Hepatic stellate cell (primary cell): ENCODE measurements around the gene CD2AP.
A peak's percentile ranks its signal among the peaks of the same experiment; 100 is the strongest.
"Not testable (repeated sequence)": the region's sequence is repeated elsewhere in the genome, so short reads cannot be mapped to it uniquely, and the experiment has no call there.

Experiments
- DNase-seq: peaks from one replicate; pipeline ENCODE4 v3.0.0; 2011; ENCODE audit warnings: low spot score

The CD2AP gene

DNA sequence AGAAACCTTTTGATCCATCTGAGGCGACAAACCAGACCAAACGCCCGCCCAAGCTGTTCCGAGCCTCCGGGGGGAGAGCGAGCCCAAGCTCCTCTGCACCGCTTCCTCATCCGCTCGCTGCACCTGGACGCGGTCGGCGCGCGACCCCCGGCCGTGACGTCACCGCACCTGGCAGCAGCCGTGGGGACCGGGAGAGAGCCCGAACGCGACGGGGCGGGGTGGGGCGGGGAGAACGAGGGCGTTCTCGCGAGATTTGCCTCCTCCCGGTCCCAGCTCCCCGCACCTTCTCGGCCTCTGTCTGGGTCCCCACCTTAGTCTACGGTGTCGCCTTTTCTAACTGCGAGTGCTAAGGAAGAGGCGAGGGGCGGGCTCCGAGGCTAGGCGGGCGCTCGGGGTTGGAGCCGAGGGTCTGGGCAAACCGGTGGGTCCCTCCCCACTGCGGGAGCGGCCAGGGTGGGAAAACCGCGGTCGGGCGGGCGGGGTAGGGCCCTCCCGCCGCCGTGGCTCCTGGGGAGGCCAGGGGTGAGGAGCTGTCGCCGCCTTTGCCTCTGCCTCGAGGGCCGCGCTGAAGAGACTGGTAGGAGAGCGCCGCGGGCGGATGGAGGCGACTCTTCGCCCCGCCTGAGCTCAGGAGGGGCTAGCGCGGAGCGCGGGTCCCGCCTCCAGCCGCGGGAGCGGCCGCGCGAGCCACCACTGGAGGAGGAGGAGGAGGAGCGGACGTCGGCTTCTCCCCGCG is at the start of gene CD2AP:
Gene CD2AP, plus strand, starts transcription at position 293 of the 736 bp plus-strand sequence. CDS start 456 bp downstream, outside the sequence.
- peak; percentile 85 for DNase-seq

GRCh38 chr6:47428288-47428687 is 49.3 kb upstream of the CD2AP start:
- no peak for DNase-seq

GRCh38 chr6:47428746-47429664 is 48.6 kb upstream of the CD2AP start:
- no peak for DNase-seq

DNA sequence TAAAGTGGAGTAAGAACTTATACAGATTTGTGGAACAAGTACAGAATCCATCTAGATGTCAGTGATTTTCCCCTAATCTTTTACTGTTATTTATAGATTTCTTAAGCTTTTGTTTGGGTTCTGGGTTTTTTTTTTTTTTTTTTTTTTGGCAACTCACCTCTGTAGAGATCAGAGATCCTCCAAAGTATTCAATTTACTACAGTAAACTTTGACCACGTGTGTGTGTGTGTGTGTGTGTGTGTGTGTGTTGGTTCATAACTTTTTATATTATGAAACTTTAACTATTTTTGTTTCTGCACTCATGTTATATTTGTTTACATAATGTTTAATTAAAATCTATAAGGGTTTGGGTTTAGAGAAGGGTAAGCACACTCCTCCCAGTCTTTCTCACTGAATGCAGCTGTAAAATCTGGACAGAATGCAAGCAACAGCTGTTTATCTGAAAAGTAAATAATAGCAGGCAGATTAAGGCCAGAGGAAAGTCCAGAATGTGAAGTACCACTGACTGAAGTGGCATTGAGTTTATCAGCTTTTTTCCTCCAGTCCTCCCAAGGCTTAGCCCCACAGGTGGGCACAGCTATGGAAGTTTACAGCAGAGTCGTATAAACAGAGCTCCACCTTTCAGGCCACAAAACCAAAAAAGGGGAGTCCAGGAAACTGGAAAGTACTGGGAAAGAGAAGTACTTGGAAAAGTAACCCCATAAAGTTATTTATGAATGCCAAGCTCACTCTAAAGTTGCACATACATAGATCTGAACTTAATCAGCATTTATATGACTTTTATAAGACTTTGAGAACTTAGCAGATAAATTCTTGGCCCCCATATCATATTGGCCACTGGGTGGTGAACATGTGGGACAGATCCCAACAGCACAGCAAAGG is 43.0 kb upstream of the CD2AP start:
- DNase-seq = no peak

DNA sequence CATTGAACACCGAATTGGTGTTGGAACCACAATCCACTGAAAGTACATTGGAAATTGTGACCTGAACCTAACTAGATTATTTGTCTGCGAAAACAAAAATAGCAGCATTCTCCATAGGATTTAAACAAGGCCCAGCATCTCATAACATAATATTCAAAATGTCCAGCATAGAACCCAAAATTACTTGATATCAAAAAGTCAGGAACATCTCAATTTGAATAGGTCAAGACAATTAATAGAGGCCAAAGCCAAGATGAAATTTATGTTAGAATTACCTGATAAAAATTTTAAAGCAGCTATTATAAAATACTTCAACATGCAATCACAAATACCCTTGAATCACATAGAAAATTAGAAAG is 42.4 kb upstream of the CD2AP start:
- DNase-seq = no peak

- no peak for DNase-seq
Measured at GRCh38 chr6:47437592-47437991, 40.0 kb upstream of the CD2AP start.

GRCh38 chr6:47438481-47439347 is 38.9 kb upstream of the CD2AP start:
- DNase-seq = no peak

- no peak for DNase-seq
Measured at GRCh38 chr6:47439348-47439668, 38.3 kb upstream of the CD2AP start.

GRCh38 chr6:47440719-47441118 is 36.9 kb upstream of the CD2AP start:
- no peak for DNase-seq

DNA sequence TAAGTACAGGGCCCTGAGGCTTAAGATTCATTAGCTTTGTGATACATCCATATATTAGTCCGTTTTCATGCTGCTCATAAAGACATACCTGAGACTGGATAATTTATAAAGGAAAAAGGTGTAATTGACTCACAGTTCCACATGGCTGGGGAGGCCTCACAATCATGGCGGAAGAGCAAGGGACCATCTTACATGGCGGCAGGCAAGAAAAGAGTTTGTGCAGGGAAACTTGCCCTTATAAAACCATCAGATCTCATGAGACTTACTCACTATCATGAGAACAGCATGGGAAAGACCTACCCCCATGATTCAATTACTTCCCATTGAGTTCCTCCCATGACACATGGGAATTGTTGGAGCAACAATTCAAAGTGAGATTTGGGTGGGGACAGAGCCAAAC is 32.6 kb upstream of the CD2AP start:
- not testable (repeated sequence) for DNase-seq

- no peak for DNase-seq
Measured at GRCh38 chr6:47446669-47447330, 30.8 kb upstream of the CD2AP start.

GRCh38 chr6:47447722-47448121 is 29.9 kb upstream of the CD2AP start:
- DNase-seq = no peak

GRCh38 chr6:47451162-47451561 is 26.4 kb upstream of the CD2AP start:
- no peak for DNase-seq

DNA sequence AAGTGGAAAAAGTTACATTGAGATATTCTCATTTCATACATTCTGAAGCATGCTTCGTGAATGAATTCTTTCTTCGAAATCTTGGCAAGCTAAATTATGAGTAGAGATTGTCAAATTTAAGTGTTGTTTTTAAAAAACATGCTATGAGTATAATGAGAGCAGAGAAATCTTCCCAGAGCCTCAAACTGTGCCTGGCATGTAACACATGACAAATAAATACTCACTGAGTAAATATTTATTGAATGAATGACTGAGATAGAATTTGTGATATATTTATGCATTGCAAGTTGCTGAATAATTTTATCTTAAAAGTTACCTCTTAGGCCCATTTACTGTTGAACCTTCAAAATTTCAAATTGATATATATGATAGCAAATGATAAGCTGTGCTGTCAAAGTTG is 24.7 kb upstream of the CD2AP start:
- no peak for DNase-seq

- DNase-seq = no peak
Measured at GRCh38 chr6:47453372-47453936, 24.1 kb upstream of the CD2AP start.

- DNase-seq = no peak
Measured at GRCh38 chr6:47454713-47455396, 22.7 kb upstream of the CD2AP start.

DNA sequence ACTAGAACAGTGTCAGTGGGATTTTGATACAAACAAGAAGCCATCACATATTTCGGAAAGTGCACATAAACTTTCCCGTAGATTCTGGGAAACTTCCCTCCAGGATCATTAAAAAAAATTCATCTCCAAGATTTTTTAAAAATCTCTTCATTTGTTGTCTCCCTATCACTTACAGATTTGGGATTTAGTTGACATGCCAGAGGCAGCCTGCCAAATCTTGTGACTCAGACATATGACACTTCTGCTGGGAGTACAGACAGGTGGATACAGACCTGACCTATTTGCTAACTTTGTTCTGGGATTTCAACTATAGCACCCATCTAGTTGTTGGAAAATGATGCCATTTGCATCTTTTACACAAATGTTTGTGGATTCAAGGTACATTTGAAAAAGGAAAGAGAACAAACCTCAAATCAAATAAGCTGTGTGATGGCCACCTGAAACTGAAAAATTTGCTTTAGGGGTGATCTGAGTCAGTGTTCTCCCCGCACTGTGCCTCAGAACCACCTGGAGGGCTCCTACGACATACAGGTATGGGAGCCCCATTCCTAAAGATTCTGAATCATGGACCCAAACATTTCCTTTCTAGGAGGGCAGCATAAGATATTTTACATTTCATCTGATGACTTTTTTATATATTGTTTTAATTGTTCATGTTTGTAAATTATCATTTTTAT is 21.9 kb upstream of the CD2AP start:
- DNase-seq = no peak

DNA sequence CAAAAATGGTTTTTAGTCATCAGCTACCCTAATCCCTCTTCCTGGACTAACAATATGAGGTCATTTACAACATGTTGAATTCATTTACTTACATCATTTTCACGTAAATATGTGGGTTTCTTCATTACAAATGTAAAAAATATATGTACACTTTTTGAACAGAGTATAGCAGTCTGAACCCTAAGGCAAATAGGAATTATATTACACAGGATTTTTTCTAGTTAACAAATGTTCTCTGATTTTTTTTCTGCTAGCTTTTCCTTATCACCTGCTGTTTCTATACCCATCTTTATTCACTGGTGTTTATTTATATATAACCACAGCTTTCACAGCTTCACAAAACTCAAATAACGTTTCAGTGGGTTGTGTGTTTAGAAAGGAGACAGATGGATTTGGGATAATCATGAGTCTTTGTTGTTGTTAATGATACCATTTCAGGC is 21.0 kb upstream of the CD2AP start:
- DNase-seq = no peak

- no peak for DNase-seq
Measured at GRCh38 chr6:47457370-47457769, 20.2 kb upstream of the CD2AP start.
